Natural killer cell (primary cell): ENCODE measurements around the gene HK1. TPM values are rescaled to one million over a fixed set of nuclear protein-coding genes. Genes with fewer than 3 reads are reported as not detected.
A peak's percentile ranks its signal among the peaks of the same experiment; 100 is the strongest.

Experiments used
- ATAC-seq, 3 donors: fragments of 150-1000 bp in 2 of 3; fragments of 200-7000 bp in 1 of 3; cut with Tn5 transposase; 1 replicate in 1 of 3; 2 replicates in 2 of 3; pipeline ENCODE4 v1.10.0; 2021; ENCODE audit warnings: mild to moderate bottlenecking in 2 of 3, moderate library complexity in 2 of 3
- DNase-seq, 2 donors: peaks; one replicate each; pipeline versions ENCODE4 v3.0.0 to v3.0.0-alpha.2; 2013 to 2021; ENCODE audit warnings: mixed read lengths in 1 of 2
- H3K27ac ChIP-seq: one replicate; pipeline ENCODE4 v1.5.1; 2013; ENCODE audit warnings: mild to moderate bottlenecking, low read length
- H3K27me3 ChIP-seq: one replicate; pipeline ENCODE4 v1.6.1; 2013; ENCODE audit warnings: low read length; ENCODE audit not compliant: control insufficient read depth, insufficient read depth
- H3K36me3 ChIP-seq: one replicate; pipeline ENCODE4 v1.6.1; 2013; ENCODE audit warnings: low read length; ENCODE audit not compliant: control insufficient read depth, insufficient read depth
- H3K4me1 ChIP-seq: one replicate; pipeline ENCODE4 v1.6.1; 2013; ENCODE audit warnings: low read length; ENCODE audit not compliant: control insufficient read depth, insufficient read depth
- H3K4me3 ChIP-seq: one replicate; pipeline ENCODE4 v1.5.1; 2013; ENCODE audit warnings: low read length
- H3K9me3 ChIP-seq: one replicate; pipeline ENCODE4 v1.6.1; 2013; ENCODE audit warnings: low read length; ENCODE audit not compliant: control insufficient read depth, insufficient read depth
- H3K27ac Mint-ChIP-seq, 2 donors: one replicate each; pipeline ENCODE4 v1.8.0; 2022; ENCODE audit warnings: mild to moderate bottlenecking in 2 of 2, mixed read lengths in 2 of 2, moderate library complexity in 1 of 2
- H3K27me3 Mint-ChIP-seq, 2 donors: one replicate each; pipeline ENCODE4 v1.8.0; 2022; ENCODE audit warnings: low read depth in 2 of 2, mixed read lengths in 2 of 2
- H3K36me3 Mint-ChIP-seq: one replicate; pipeline ENCODE4 v1.8.0; 2022; ENCODE audit warnings: mixed read lengths
- H3K4me1 Mint-ChIP-seq, 2 donors: one replicate each; pipeline ENCODE4 v1.8.0; 2022; ENCODE audit warnings: mixed read lengths in 2 of 2
- H3K4me3 Mint-ChIP-seq: one replicate; pipeline ENCODE4 v1.8.0; 2022; ENCODE audit warnings: mild to moderate bottlenecking, moderate library complexity, mixed read lengths
- H3K9me3 Mint-ChIP-seq, 2 donors: one replicate each; pipeline ENCODE4 v1.8.0; 2022; ENCODE audit warnings: mixed read lengths in 2 of 2
- WGBS: methylation state at CpG from one replicate; pipeline ENCODE4 v1.1.7; 2013; ENCODE audit warnings: missing lambda C conversion rate; ENCODE audit not compliant: insufficient coverage; 5-methylcytosine and 5-hydroxymethylcytosine counted together
- intact Hi-C: fragments of 100-400 bp; cut with micrococcal nuclease; formaldehyde crosslinking; loops from one replicate; pipeline ENCODE4 v1.14.2; 2022
- total RNA-seq, 4 donors: library from RNA; stranded (reverse); fragments of 120-200 nt in 1 of 4; gene quantifications; one replicate each; pipeline versions ENCODE4 v1.2.3 to v1.2.4, GENCODE V29; 2013 to 2022
- TF ChIP-seq, protein P1 (sequence below): fragments of 200-600 bp; IDR thresholded peaks from one replicate; pipeline ENCODE4 v1.8.0; 2022; ENCODE audit warnings: antibody characterized with exemption

The HK1 gene
- total RNA-seq, 3 donors from 2014 or later (not counting 1 experiment from before 2014, with no cell fraction given): 58.4 to 72.6 (median 69.5) TPM

GRCh38 chr10:69316313-69317059 is 38.2 kb downstream of the HK1 start:
- no peaks in the 10 kb centered on the region for H3K36me3 Mint-ChIP-seq
- H3K27ac Mint-ChIP-seq: peak overlapping the region; percentile 70 to 93
- peaks cover 35% of the 10 kb centered on the region for H3K4me1 ChIP-seq
- no peaks in the 10 kb centered on the region for H3K9me3 ChIP-seq
- 96% methylated on average over 5 of the region's 6 CpGs for whole genome bisulfite sequencing
- H3K27me3 Mint-ChIP-seq: no peaks in the 10 kb centered on the region
- intact Hi-C loops: loop anchor here (2.0 kb wide), 1 partner anchor 88 kb away; no protein-coding TSS in a partner anchor
- H3K4me3 ChIP-seq: no peak overlapping the region
- H3K36me3 ChIP-seq: no peaks in the 10 kb centered on the region
- H3K4me1 Mint-ChIP-seq: peaks cover 26 to 32% of the 10 kb centered on the region in 2 donors
- no peaks in the 10 kb centered on the region for H3K27me3 ChIP-seq
- peak overlapping the region; percentile 7 for H3K4me3 Mint-ChIP-seq
- H3K27ac ChIP-seq: no peak overlapping the region
- ATAC-seq: no peak
- H3K9me3 Mint-ChIP-seq: no peaks in the 10 kb centered on the region
- TF ChIP-seq, protein P1, sequence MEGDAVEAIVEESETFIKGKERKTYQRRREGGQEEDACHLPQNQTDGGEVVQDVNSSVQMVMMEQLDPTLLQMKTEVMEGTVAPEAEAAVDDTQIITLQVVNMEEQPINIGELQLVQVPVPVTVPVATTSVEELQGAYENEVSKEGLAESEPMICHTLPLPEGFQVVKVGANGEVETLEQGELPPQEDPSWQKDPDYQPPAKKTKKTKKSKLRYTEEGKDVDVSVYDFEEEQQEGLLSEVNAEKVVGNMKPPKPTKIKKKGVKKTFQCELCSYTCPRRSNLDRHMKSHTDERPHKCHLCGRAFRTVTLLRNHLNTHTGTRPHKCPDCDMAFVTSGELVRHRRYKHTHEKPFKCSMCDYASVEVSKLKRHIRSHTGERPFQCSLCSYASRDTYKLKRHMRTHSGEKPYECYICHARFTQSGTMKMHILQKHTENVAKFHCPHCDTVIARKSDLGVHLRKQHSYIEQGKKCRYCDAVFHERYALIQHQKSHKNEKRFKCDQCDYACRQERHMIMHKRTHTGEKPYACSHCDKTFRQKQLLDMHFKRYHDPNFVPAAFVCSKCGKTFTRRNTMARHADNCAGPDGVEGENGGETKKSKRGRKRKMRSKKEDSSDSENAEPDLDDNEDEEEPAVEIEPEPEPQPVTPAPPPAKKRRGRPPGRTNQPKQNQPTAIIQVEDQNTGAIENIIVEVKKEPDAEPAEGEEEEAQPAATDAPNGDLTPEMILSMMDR: no peak
- no peak for DNase-seq

- Histone ChIP-seq H3K4me3 (no peak overlapping the region), H3K36me3 (no peaks in the 10 kb centered on the region), H3K4me1 (peaks cover 35% of the 10 kb centered on the region), H3K27me3 (no peaks in the 10 kb centered on the region), H3K27ac (peak overlapping the region; percentile 79), H3K9me3 (no peaks in the 10 kb centered on the region)
- intact Hi-C loops: loop anchor here (2.0 kb wide), 1 partner anchor 88 kb away; no protein-coding TSS in a partner anchor
- peak overlapping the region; percentile 79 for H3K4me3 Mint-ChIP-seq
- H3K9me3 Mint-ChIP-seq: no peaks in the 10 kb centered on the region
- peaks cover 32 to 39% of the 10 kb centered on the region in 2 donors for H3K4me1 Mint-ChIP-seq
- DNase-seq (peak in 1 of 2 donors; percentile 28), ATAC-seq (peak in 1 of 3 donors; percentile 11)
- no peaks in the 10 kb centered on the region for H3K27me3 Mint-ChIP-seq
- no peaks in the 10 kb centered on the region for H3K36me3 Mint-ChIP-seq
- WGBS: 73% methylated on average over 3 of the region's 3 CpGs
- TF ChIP-seq, protein P1: no peak
- H3K27ac Mint-ChIP-seq: peak overlapping the region; percentile 70 to 93
Observed at GRCh38 chr10:69317175-69317604, 38.9 kb downstream of the HK1 start.

- ATAC-seq: no peak
- TF ChIP-seq, protein P1: no peak
- intact Hi-C loops: loop anchor here (2.0 kb wide), 1 partner anchor 89 kb away; no protein-coding TSS in a partner anchor
Observed at GRCh38 chr10:69317626-69318105, 39.4 kb downstream of the HK1 start.

More at GRCh38 chr10:69317626-69318105, 39.4 kb downstream of the HK1 start:
- 55% methylated on average over 8 of the region's 8 CpGs for WGBS
- no peaks in the 10 kb centered on the region for H3K27me3 ChIP-seq
- H3K9me3 ChIP-seq: no peaks in the 10 kb centered on the region
- no peak for DNase-seq
- H3K36me3 ChIP-seq: no peaks in the 10 kb centered on the region
- H3K4me1 Mint-ChIP-seq: peaks cover 32 to 40% of the 10 kb centered on the region in 2 donors
- peak overlapping the region; percentile 98 for H3K4me3 ChIP-seq
- H3K27me3 Mint-ChIP-seq: no peaks in the 10 kb centered on the region
- H3K36me3 Mint-ChIP-seq: no peaks in the 10 kb centered on the region
- peak overlapping the region; percentile 70 to 93 for H3K27ac Mint-ChIP-seq
- H3K27ac ChIP-seq: peak overlapping the region; percentile 79
- H3K9me3 Mint-ChIP-seq: no peaks in the 10 kb centered on the region
- peaks cover 35% of the 10 kb centered on the region for H3K4me1 ChIP-seq
- peak overlapping the region; percentile 79 for H3K4me3 Mint-ChIP-seq
